SJCRH30 (cell line): ENCODE data around the gene STRA6. TPM values are rescaled to one million over a fixed set of nuclear protein-coding genes. Genes with fewer than 3 reads are reported as not detected.

Source experiments
- DNase-seq, 2 experiments: peaks; one replicate each; pipeline ENCODE4 v3.0.0-alpha.2; 2015 to 2020
- H3K27ac ChIP-seq: fragments of 250-450 bp; sonication (Bioruptor Pico); 2 replicates; pipeline ENCODE4 v1.5.1; 2020; ENCODE audit warnings: mild to moderate bottlenecking, moderate library complexity
- H3K27me3 ChIP-seq: fragments of 250-450 bp; sonication (Bioruptor Pico); 2 replicates; pipeline ENCODE4 v1.5.1; 2020; ENCODE audit warnings: mild to moderate bottlenecking, moderate library complexity
- H3K36me3 ChIP-seq: fragments of 250-450 bp; sonication (Bioruptor Pico); 2 replicates; pipeline ENCODE4 v1.5.1; 2020; ENCODE audit warnings: mild to moderate bottlenecking, moderate library complexity
- H3K4me1 ChIP-seq: fragments of 250-450 bp; sonication (Bioruptor Pico); 2 replicates; pipeline ENCODE4 v1.5.1; 2020; ENCODE audit warnings: mild to moderate bottlenecking, moderate library complexity
- H3K4me3 ChIP-seq: fragments of 250-450 bp; sonication (Bioruptor Pico); 2 replicates; pipeline ENCODE4 v1.5.1; 2020; ENCODE audit warnings: mild to moderate bottlenecking, moderate library complexity
- H3K9me3 ChIP-seq: fragments of 250-450 bp; sonication (Bioruptor Pico); replicated peaks from 2 replicates; pipeline ENCODE4 v1.5.1; 2020; ENCODE audit warnings: mild to moderate bottlenecking, moderate library complexity
- total RNA-seq: library from RNA; depleted of rRNA; stranded (reverse); fragments of >200 nt; shearing (Covaris generic); gene quantifications from 2 replicates; pipeline ENCODE4 v1.2.3, GENCODE V29; 2014; rRNA removed

STRA6 gene
- total RNA-seq, 1 experiment from 2014 or later, result 94.4 TPM

DNA sequence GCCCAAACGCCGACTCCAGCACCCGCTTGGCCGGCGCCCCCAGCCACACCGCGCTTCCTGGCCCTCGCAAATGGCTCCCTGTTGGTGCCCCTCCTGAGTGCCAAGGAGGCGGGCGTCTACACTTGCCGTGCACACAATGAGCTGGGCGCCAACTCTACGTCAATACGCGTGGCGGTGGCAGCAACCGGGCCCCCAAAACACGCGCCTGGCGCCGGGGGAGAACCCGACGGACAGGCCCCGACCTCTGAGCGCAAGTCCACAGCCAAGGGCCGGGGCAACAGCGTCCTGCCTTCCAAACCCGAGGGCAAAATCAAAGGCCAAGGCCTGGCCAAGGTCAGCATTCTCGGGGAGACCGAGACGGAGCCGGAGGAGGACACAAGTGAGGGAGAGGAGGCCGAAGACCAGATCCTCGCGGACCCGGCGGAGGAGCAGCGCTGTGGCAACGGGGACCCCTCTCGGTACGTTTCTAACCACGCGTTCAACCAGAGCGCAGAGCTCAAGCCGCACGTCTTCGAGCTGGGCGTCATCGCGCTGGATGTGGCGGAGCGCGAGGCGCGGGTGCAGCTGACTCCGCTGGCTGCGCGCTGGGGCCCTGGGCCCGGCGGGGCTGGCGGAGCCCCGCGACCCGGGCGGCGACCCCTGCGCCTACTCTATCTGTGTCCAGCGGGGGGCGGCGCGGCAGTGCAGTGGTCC is 68.7 kb downstream of the STRA6 start:
- no peaks in the 10 kb centered on the region for H3K27me3 ChIP-seq
- H3K4me3 ChIP-seq, result no peak overlapping the region
- H3K4me1 ChIP-seq, result peaks cover 9% of the 10 kb centered on the region
- H3K27ac ChIP-seq, result no peak overlapping the region
- no peaks in the 10 kb centered on the region for H3K36me3 ChIP-seq
- no peak for DNase-seq
- no peaks in the 10 kb centered on the region for H3K9me3 ChIP-seq

DNA sequence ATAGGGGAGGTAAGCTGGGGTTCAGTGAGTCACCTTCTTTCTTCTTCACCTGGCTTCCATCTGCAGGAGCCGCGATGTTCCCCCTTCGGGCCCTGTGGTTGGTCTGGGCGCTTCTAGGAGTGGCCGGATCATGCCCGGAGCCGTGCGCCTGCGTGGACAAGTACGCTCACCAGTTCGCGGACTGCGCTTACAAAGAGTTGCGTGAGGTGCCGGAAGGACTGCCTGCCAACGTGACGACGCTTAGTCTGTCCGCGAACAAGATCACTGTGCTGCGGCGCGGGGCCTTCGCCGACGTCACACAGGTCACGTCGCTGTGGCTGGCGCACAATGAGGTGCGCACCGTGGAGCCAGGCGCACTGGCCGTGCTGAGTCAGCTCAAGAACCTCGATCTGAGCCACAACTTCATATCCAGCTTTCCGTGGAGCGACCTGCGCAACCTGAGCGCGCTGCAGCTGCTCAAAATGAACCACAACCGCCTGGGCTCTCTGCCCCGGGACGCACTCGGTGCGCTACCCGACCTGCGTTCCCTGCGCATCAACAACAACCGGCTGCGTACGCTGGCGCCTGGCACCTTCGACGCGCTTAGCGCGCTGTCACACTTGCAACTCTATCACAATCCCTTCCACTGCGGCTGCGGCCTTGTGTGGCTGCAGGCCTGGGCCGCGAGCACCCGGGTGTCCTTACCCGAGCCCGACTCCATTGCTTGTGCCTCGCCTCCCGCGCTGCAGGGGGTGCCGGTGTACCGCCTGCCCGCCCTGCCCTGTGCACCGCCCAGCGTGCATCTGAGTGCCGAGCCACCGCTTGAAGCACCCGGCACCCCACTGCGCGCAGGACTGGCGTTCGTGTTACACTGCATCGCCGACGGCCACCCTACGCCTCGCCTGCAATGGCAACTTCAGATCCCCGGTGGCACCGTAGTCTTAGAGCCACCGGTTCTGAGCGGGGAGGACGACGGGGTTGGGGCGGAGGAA is 69.6 kb downstream of the STRA6 start:
- Histone ChIP-seq H3K4me3 (no peak overlapping the region), H3K36me3 (no peaks in the 10 kb centered on the region), H3K27me3 (no peaks in the 10 kb centered on the region), H3K27ac (no peak overlapping the region), H3K9me3 (no peaks in the 10 kb centered on the region), H3K4me1 (peaks cover 9% of the 10 kb centered on the region)
- DNase-seq, result no peak

DNA sequence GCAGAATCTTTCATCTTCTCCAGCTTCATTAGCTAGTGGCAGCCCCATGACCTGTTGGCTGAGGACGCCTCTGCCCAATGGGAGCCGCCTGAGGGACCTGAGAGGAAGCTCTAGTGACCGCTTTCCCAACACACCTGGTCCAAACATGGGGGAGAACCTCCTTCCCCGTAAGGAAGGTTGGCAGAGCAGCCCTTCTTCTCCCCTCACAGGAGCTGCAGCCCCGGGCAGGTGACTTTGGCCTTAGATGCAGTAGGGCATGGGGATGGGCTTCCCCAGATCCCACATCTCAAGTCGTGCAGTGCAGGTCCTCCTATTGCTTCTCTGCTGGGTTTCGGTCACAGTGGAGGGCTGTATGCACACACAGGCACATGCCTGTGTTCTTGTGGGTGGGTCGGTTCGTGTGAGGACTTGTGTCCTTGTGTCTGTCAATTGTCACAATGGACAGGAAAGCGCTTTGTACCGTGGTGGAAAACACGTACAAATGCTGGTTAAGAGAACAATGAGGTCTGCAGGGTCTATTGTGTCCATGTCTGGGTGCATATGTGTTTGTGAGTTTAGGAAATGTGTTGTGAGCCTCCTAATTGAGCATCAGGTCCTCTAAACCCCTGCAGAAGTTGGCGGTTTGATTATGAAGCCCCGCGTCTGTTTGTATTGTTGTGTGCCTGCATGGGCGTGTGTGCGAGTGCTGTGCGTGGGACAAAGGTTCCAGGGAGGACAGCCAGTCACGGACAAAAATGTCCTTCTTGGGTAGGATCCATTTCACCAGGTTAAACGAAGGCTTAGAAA is 70.8 kb downstream of the STRA6 start:
- Histone ChIP-seq H3K27ac (no peak overlapping the region), H3K36me3 (no peaks in the 10 kb centered on the region), H3K27me3 (no peaks in the 10 kb centered on the region), H3K9me3 (no peaks in the 10 kb centered on the region), H3K4me1 (peaks cover under 1% of the 10 kb centered on the region), H3K4me3 (no peak overlapping the region)
- no peak for DNase-seq

DNA sequence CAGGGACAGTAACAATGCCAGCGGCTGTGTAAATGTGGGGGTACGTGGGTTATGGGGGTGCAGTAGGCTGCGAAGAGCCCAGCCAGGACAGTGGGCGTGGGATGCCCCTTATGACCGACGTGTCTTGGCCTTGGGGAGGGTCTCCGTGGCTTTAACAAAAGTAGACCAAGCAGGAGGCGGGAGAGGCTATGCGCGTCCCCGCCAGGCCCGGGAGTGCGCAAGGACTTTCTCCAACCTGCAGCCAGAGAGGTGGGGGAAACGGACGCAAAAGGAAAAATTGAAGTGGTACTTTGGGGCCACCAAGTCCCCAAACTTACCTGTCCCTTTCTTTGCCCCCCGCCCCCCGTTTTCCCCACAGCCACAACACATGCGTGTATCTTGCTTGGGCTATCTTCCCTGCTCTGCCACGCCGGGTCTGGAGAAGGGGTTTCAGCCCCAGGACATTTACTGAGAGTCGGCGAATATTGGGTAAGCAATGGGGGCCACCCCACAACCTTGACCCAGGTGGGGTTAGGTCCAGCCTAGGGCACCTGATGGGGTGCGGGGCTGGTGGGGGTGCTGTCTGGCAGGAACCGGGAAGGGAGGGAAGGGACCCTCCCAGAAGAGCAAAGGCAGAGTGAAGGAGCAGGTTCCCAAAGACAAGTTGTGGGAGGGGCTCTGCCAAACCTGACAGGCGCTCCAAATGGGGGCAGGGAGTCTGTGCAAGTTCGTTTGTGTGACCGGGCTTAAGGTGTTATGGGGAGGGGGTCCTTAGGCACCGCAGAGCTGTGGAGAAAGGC is 71.5 kb downstream of the STRA6 start:
- Histone ChIP-seq H3K4me3 (no peak overlapping the region), H3K27me3 (no peaks in the 10 kb centered on the region), H3K9me3 (no peaks in the 10 kb centered on the region), H3K36me3 (no peaks in the 10 kb centered on the region), H3K4me1 (no peaks in the 10 kb centered on the region), H3K27ac (no peak overlapping the region)
- no peak for DNase-seq

DNA sequence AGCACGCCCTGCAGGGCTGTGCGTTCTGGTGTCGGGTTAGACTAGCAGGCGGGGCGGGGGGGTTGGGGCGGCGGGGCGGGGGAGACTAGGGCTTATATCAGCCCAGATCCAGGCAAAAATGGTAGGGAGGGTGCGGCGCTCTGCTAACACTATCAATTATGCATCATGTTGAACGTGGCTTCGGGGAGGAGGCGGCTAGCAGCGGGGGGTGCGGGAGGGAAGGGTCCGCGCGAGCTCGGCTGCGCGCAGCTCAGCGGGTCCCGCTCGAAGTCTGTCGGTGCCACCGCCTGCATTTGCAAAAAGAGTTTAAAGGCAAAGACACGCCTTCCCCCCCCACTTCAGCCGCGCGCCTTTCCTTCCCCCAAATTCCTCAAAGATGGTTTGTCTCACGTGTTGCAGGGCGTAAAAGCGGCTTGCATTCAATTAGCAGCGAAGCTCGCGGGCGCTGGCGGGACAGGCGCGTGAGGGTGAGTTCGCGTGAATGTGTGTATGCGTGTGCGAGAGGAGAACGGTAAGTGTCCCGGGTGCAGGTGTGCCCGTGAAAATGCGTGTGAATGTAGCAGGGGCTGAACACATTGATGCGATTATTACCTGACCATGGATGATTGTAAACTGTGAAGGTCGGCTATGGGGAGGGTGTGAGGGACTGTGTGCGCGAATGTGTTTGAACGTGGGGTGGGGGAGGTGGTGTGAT is 72.3 kb downstream of the STRA6 start, which contains the start of gene ISLR2:
Gene ISLR2, plus strand, starts transcription at position 432 of the 694 bp plus-strand sequence. CDS start 2,169 bp downstream, outside the sequence.
- H3K36me3 ChIP-seq, result no peaks in the 10 kb centered on the region
- H3K4me1 ChIP-seq, result no peaks in the 10 kb centered on the region
- no peak within 1 kb of the TSS for H3K27ac ChIP-seq
- DNase-seq, result no peak
- H3K27me3 ChIP-seq, result peaks cover 4% of the 10 kb centered on the region; the same call in 1 of the 2 replicates
- no peak within 1 kb of the TSS for H3K4me3 ChIP-seq
- H3K9me3 ChIP-seq, result no peaks in the 10 kb centered on the region

DNA sequence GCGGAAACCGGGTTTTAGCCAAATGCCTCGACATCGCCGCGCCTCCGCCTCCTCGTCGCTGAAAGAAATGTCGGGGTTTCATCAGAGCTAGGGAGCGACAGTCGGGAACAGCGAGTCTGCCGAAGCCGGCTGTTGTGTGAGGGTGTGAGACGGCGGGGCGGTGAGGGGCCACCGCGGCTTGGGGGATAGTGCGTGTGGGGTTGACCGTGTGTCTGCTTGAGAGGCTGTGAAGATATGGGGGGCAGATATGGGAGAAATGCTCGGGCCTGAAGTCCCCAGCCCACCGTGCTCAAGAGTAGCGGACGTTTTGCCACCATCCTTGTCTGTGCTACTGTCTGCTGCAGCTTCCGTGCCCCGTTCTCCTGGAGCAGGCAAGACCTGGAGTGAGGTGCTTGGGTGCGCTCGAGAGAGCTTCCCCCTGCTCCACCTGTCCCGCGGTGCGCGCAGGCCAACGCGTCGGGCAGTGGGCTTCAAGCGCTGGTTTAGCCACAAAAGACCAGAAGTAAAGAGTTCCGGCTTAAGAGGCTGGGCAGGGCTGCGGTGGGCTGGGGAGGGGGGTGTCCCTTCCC is 72.9 kb downstream of the STRA6 start:
- Histone ChIP-seq H3K27ac (no peak overlapping the region), H3K27me3 (peaks cover 9% of the 10 kb centered on the region; the same call in 1 of the 2 replicates), H3K4me3 (no peak overlapping the region), H3K36me3 (no peaks in the 10 kb centered on the region), H3K4me1 (no peaks in the 10 kb centered on the region), H3K9me3 (no peaks in the 10 kb centered on the region)
- DNase-seq, result no peak

Other genes starting within 250 kb of the STRA6 start
- 3.0 and 5.1 TPM in 2 replicates for gene STOML1, start 210.5 kb downstream of the STRA6 start, total RNA-seq
- gene PML, start 208.1 kb downstream of the STRA6 start, total RNA-seq, result 9.8 and 11.7 TPM in 2 replicates
- gene GOLGA6A, start 120.2 kb downstream of the STRA6 start, total RNA-seq, result not detected in 2 replicates
- 0.30 TPM in 1 of 2 replicates, not detected in the other for gene ISLR2, start 72.2 kb downstream of the STRA6 start, total RNA-seq
- gene ISLR, start 29.1 kb downstream of the STRA6 start, total RNA-seq, result 19.8 and 27.7 TPM in 2 replicates
- 0.38 and 1.2 TPM in 2 replicates for gene CCDC33, start 33.5 kb upstream of the STRA6 start, total RNA-seq
- gene CYP11A1, start 164.9 kb upstream of the STRA6 start, total RNA-seq, result not detected in 2 replicates
- 2.6 and 2.8 TPM in 2 replicates for gene SEMA7A, start 231.2 kb upstream of the STRA6 start, total RNA-seq